HuH-7.5 (cell line): ENCODE data around the gene JAZF1.
A peak's percentile ranks its signal among the peaks of the same experiment; 100 is the strongest.

Experiments used
- DNase-seq: peaks from one replicate; pipeline ENCODE4 v3.0.0; 2011; ENCODE audit warnings: low spot score

The JAZF1 gene

DNA sequence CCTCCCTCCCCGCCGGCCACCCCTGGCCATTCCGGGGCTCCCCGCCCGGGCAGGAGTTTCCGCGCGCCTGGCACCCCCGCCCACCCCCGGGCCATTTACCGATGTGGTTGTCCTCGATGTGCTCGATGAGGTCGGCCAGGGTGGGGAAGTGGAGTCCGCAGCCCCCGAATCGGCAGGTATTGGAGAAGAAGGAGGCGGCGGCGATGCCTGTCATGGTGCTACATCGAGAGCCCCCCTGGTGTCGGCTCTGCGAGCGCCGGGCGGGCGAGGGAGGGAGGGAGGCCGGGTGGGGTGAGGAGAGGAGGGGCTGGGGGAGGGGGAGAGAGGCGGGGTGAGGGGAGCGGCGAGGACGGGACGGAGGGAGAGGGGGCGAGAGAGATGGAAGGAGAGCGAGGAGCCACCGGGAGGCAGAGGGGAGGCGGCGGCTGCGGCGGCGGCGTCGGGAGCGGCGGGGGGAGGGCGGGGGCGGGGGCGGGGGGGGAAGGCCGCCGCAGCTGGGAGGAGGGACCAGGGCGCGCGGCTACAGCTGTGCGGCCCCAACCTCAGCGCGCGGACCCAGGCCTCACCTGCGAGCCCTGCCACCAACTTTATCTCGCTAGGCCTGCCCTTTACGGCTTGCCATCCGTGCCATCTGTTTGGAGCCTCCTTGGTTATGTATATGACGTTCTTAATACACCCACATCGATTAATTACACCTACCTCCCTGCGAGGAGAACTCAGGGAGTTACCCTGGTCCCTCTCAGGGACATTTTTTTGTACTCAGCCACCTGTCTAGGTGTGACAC, at the start of gene JAZF1:
Gene JAZF1 (minus strand): TSS at position 432 of the 784 bp plus-strand sequence.
- DNase-seq = peak; percentile 65

DNA sequence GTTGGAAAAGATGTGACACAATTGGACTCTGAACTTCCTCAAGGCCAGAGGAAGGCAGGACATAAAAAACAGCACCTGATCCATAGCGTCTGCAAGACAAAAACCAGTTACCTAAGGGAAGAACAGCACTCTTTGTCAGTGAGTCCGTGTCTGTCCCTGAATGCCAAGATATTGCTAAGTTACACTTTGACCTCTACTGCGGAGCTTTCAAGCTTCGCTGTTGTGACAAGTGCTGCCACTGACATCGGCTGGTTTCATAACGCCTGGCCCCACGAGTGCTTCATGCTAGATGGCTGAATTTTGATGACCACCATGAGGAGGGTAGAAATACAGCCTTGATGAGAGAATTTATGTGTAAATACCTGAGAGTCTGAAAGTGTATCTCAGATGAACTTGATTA, 49.7 kb upstream of the JAZF1 start:
- peak; percentile 19 for DNase-seq

DNA sequence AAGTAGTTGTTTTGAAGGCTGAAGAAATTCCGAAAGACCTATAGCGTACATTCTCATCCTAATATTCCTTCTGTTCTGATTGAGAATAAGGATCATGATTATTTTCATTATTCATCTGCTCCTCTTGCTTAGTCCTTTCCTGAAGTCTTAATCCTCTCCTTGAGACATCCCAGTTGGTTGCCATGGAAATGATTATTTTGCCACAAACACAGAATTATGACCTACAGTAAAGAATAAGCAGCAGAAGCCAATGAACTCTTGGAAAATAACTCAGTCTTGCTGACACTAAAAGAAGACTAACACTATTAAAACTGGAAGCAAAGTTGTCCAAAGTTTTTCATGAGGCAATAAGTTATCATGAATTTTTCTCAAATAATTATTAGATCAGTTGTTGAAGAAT, 47.8 kb upstream of the JAZF1 start:
- no peak for DNase-seq

DNA sequence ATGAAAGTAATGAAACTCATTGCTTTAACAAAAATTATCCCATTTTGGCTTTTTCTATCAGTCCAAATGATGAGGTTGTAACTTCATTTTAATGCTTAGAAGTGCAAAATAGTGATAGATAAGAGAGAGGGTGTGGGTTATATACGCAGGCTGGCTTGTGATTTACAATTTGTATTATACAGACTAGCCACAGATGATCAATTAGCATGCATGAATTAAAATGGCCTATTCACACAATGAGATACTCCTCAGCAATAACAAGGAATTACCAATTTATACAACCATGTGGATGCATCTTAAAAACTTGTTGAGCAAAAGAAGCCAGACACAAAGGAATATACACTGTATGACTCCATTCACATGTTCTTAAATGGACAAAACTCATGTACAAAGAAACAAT, 45.4 kb upstream of the JAZF1 start:
- no peak for DNase-seq

DNA sequence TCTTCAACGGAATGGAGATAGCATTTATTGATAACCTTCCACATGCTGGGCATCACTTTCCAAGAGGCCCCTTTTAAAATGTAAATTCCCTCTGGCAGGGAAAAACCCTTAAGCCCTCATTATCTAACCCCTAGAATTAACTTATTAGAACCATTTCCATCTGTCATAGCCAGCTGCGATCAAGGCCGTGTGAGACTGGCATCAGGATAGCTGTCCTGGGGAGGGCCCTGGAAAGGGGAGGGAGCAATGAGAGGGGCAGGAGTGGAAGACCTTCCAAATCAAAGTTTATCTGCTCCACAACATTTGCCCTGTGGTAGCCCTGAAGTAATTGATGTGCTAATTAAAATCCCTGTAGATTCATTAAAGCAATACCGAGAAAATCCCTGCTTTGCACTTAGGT, 45.0 kb upstream of the JAZF1 start:
- no peak for DNase-seq

DNA sequence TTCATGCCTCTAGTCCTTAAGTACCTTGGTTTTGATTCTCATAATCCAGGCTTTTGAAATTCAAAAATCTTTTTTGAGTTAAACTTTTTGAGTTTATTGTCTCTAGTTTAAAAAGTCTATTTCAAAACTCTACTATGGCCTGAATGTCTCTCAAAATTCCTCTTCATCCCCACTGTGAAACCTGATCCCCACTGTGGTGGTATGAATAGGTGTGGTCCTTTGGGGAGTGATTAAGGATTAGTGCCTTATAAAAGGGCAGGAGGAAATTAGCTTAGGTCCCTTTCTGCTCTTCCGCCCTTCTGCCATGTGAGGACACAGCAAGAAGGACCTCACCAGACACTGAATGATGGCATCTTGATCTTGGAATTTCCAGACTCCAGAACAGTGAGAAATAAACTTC, 44.1 kb upstream of the JAZF1 start:
- DNase-seq = no peak

DNA sequence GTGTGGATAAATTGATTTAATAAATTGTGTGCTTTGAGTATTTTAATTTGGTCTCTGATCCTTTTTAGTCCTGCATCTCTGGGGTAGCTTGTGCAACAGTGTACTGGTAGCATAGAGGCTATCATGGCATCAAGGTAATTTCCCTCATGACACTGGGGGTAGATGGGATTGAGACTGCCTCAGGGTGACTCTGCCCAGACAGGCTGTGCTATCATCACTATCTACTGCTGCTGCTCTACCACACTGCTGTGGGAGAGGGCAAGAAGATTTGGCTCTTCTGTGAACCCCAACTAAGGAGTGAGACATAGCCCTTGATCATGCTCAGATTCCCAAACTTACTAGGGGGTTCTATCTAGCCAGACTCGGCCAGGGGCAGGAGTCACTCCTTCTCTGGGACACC, 43.6 kb upstream of the JAZF1 start:
- no peak for DNase-seq

DNA sequence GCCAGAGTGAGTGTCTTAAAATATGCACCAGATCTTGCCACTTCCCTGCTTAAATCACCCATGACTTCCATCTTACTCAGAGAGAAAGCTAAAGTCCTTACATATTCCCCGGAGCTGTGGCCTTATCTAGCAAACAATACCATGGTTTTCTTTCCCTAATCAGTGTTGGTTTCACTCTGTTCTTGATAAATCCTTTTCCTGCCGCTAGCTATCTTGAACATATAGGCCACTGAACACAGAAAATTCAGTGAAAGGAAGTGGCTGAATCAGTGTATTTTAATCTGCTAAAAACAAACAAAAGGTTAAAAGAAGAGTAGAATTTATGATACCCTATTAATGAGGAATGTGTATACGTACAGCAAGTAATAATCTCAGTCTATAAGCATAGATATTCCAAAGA, 42.0 kb upstream of the JAZF1 start:
- no peak for DNase-seq

DNA sequence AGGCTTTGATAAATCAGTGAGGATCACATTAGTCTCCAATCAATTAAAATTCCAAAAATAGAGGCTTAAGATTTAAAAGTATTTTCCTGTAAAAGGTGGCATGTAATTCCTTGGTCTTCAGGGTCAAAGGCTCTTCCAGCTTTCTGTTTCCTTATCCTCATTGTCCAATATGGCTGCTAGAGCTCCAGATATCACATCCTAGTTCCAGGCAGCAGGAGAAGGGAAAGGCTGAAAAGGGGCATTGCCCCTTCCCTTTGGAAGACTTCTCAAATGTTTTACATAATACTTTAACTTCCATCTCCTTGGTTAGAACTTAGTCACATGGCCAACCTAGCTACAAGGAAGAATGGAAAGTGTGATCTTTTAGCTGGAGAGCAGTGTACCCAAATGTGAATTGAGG, 39.2 kb upstream of the JAZF1 start:
- DNase-seq = no peak

DNA sequence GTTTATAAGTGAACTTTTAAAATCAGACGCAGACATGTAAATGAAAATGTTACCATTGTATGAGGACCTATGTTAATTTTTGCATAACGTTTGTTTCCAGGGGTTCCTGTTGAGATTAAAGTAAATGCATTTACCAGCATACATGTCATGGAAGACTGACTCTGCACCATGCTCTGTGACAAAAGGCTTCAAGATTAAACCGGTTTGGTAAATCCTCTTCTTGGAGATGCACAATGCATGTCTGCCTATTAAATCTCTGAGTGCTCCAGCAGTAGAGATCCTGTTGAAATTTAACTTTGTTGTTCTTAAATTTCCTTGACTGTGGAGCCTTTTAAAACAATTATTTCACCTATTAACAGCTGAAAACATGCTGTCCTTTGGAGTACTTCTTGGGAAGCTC, 36.5 kb upstream of the JAZF1 start:
- DNase-seq = no peak

DNA sequence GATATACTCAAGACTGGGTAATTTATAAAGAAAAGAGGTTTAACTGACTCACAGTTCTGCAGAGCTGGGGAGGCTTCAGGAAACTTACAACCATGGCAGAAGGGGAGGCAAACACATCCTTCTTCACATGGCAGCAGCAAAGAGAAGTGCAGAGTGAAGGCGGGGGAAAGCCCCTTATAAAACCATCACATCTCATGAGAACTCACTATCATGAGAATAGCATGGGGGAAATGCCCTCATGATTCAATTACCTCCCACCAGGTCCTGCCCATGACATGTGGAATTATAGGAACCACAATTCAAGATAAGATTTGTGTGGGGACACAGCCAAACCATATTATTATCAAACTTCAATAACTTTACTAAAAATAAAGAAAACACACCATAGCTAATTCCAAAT, 30.4 kb upstream of the JAZF1 start:
- DNase-seq = no peak

DNA sequence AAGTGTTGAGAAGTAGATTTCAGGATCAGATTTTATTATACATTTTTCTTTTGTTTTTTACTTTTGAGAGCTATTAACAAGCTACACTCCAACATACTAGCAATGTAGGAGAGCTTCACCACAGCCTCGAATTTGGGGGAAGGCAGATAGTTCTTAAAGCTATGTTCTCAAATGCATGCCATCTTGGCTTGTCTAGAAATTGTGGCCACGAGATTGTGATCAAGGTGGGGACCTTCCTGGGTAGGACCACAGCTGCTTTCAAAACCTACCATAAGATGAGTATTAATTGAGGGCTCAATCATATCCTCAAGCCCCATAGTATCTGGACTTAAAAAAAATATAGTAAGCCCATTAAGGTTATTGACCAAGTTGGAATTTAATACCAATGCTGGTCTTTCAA, 27.9 kb upstream of the JAZF1 start:
- DNase-seq = no peak

DNA sequence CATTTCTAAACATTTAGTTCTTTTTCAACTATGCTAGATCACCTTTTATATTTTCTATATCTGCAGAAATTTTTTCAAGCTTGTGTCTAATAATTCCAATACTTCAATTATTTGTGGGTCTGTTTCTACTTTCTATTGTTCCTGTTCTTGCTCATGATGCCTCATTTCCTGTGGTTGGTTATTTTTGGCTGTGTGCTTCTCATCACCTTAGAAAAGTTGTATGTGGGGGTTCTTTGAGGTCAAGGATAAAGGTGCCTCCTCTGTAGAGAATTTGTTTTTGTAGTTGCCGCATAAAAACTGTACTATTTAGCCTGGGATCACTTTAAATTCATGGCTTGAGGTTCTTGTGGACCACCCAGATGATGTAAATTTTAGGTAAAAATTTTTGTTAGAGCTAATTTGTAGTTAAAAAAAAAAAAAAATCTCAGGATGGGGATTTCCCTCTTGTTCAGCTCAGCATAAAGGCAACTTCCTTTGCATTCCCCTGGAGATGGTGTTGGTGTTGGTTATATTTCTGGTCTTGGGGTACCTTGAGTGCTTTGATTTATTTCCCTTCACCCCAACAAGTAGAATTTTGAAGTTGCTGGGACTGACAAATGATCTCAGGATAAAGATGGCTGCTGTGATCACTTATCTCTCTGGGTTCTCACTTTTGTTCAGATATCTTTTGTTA, 27.0 kb upstream of the JAZF1 start:
- no peak for DNase-seq

DNA sequence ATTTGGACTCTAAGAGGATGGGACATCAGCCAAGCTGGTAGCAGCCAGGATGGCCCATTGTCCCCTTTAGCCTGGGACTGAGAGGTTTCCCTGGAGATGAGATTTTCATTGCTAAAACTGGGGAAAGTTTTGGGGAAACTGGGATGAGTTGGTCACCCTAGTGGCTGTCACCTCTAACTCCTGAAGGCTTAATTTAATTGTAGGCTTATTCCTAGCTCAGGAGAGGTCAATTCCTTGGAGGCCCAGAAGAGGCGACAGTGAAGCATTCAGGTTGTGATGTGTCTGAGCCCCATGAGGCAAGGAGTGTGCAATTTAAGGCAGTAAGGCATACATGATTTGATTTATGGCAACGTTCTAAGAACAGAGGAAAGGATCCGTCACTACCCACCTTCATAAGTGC, 24.9 kb upstream of the JAZF1 start:
- DNase-seq = no peak

DNA sequence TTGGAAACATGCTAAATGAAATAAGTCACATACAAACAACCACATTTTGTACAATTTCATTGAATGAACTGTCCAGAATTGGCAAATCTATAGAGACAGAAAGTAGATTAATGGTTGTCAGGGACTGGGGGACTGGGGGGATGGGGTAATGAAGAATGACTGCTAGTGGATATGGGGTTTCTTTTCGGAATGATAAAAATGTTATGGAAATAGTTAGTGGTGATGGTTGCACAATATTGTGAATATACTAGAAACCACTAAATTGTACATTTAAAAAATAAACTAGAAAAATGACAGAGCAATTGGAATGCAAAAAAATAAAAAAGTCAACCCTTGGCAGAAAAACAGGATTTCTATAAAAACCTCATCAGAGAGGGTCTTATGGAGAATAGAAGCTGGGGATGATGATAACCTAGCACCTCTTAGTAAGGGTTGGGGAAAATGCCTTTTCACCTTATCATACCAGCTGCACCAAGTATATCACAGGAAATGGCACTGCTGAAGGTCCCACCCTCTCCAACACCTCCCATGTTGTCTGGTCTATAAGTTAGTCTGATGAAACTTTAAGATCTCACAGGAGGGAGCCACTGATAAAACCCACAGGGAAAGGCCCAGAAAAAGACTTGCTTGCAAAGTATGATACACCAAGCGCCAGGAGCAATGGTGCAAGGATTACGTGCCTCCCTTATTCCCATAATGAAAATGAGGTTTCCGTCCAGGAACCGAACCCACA, 23.1 kb upstream of the JAZF1 start:
- DNase-seq = no peak

DNA sequence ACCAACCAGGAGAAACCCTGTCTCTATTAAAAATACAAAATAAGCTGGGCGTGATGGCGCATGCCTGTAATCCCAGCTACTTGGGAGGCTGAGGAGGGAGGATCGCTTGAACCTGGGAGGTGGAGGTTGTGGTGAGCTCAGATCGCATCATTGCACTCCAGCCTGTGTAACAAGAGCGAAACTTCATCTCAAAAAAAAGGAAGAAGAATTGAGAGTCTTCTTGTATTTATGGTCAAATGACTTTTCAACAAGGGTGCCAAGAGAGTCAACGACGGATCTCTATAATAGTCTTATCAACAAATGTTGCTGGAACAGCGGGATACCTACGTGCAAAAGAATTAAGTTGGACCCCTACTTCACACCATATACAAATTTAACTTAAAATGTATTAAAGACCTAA, 21.6 kb upstream of the JAZF1 start:
- no peak for DNase-seq

DNA sequence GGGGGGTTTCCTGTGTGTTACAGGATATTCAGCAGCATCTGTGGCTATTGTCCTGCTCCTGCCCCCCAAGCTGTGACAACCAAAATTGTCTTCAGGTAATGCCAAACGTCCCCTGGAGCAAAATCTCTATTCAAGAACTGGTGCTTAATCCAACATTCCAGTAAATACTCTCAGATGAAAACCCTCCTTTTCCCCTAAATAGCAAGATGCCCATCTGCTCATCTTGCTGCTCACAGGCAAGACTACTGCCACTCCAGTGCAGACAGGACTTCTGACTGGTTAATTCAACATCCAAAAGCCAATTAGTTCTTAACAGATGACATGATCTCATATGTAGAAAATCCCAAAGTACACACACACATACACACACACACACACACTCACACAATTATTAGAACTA, 20.5 kb upstream of the JAZF1 start:
- DNase-seq = no peak

DNA sequence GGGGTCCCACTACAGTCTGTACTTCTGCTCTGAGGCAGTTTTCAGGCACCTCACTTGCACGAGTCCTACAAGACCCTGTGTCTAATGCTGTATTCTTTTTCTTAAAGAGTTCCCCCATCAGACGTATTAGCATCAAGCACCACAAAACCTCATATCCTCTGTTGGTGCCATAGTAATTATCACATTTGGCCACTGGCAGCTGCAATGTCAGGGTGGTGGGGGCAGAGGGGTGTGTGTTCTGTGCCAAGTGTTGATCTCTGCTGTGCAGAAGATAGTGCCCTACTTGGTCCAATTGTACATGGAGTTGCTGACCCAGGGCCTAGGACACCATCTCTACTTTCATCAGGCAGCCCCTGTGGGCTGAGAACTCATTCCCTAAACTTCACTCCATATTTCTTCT, 20.0 kb upstream of the JAZF1 start:
- DNase-seq = no peak

DNA sequence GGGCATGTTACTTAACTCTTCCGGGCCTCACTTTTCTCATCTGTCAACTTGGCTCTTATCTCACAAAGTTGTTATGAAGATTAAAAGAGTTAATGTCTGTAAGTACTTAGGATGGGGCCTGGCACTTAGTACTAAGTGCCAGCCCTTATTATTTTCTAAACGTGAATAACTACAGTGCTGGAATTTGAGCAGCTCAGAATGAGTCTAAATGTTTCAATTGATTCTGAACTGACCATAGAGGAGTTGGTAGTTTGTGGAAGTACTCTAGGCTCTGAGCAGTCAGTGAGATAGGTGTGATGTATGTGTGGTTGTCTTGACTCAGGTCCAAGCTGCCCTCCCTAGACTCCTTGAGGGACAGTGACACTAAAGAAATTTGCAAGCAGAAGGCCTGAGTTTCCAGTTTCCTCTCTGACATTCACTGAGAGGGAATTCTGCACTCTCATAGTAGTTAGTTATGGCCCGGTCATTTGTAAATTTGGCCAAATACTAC, 18.5 kb upstream of the JAZF1 start:
- no peak for DNase-seq

DNA sequence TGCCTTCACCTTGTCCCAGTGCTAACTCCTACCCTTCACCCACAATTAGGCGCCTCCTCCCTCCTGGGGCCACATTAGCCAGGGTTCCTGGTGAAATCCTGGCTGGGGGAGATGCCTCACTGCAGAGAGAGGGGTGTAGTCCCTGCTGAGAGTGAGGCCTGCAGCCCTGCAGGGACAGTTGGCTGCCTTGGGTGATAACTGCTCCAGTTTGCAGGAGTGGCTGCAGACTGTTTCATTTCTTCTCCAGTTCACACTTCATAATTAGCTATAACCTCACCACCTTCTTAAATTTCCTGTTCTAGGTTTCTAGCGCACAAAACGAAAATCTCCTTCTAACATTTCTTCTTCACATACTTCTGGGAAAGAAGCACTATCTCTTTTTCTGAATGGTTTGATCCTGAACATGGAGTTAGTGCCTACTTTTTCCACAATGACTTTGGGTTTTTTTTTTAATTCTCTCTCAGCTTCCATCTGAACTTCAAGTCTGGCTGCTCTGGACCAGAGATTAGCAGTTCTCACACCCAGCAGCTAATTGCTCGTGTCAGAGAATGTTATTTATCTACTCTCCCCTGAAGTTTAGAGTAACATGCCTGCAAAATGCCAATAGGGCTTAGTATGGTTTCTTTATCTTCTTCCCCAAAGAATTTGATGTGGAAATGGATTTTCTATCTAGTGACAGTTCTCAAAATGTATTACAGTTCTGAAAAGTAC, 15.5 kb upstream of the JAZF1 start:
- DNase-seq = no peak

DNA sequence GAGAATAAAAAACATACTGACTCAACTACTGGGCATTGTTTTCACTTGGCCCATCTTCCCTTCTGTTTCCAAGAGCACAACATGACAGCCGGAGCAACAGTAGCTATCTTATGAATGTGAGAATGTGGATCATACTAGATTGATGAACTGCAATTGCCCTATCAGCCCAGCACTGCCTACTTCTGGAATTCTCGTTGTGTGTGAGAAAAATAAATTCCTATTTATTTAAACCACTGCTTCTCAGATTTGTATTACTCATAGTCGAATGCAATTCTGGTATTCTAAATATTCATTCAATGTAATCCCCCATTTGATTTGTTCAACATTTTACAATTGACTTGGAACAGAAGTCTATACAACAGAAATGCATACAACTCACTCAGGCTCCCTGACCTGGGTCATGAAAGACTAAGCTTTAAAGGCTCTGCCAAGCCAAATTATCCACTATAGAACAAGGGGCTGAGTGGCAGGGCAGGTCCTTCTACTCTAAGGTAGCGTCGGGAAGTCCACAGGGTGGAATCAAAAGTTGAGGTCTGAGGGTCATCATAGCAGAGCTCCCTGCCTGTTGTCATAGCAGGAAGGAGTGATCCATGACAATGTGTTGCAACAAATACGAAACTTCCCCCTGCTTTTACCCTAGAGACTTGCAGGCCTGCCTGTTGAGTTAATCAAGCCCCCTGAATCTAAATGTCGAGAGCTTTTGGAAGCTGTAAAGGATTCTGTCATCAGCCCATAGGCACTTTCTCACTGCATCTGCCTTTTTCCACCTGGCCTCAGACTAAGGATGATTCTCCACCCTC, 12.4 kb upstream of the JAZF1 start:
- DNase-seq = no peak

DNA sequence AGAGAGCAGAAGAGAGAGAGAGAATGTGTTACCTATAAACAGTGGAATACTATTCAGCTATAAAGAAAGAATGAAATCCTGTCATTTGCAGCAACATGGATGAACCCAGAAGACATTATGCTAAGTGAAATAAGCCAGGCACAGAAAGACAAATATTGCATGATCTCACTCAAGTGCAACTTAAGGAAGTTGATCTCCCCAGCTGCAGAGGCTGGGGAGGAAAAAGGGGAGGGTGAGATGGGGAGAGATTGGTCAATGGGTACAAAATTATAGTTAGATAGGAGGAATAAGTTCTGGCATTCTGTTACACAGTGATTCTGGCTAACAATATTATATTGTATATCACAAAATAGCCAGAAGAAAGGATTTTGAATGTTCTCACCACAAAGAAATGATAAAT, 11.2 kb upstream of the JAZF1 start:
- no peak for DNase-seq
